HG02852 (cell line): ENCODE results near the gene MRPS17.
"Not testable (repeated sequence)": the region's sequence is repeated elsewhere in the genome, so short reads cannot be mapped to it uniquely, and the experiment has no call there.

Experiments
- ATAC-seq: cut with Tn5 transposase; IDR thresholded peaks from one replicate; pipeline ENCODE4 v1.9.1; 2021; ENCODE audit warnings: mild to moderate bottlenecking, moderate library complexity; ENCODE audit not compliant: unreplicated experiment

The MRPS17 gene

DNA sequence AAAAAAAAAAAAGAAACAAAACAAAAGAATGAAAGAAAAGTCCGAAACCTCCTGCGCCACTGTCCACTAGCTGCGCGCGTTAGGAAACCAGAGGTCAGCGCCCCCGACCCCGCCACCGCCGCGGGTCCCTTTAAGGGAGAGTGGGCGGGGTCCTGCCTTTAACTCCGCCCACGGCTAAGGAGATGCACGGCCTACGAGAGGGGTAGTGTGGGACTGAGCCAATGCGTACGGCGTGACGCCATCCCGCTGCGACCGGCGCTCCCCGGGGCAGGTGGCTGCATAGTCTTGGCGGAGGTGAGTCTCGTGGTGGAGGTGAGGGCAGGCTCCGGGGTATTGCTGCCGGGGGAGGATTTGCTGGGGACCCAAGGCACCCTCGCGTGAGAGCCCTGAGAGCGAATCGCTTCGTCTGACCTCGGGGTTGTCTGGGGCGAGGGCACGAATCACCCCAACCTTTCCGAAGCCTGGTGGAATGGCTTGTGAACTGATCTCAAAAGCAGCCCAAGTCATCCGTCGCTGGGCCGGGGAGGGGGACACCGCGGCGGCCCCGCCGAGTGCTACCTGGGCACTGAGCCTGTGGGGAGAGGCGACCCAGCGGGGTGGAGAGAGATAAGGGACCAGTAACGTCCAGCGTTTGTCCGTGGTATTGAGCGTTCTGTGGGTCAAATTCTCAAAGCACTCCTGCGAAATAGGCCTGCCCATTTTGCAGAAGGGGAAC, at the start of gene MRPS17:
Gene MRPS17, plus strand, starts transcription at position 241 of the 715 bp plus-strand sequence. CDS start 1,319 bp downstream, outside the sequence.
- peak; percentile 100 for ATAC-seq

DNA sequence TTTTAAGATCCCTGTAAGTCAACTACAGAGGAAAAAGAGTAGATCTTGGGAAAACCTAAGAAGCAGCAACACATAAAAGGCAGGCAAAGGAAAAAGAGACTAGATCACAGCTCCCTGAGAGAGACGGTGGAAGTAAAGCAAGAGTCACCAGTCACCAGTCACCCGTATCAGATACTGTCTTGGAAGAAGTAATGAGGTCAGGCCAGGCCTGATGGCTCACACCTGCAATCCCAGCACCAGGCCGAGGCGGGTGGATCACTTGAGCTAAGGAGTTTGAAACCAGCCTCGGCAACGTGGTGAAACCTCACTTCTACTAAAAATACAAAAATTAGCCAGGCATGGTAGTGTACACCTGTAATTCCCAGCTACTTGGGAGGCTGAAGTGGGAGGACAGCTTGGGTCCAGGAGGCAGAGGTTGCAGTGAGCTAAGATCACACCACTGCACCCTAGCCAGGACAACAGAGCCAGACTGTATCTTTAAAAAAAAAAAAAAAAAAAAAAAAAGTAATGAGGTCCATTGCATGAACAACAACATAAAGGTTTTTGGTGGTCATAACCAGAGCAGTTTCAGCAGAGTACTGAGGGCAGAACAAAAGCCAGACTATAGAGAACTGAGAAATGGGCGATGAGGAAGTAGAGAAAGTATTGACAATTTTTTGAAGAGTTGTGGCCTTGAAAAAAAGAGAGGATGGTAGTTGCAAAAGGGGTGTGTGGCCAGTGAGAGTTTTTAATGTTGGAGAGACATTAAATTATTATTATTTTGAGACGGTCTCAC, 47.5 kb upstream of the MRPS17 start:
- peak; percentile 93 for ATAC-seq

DNA sequence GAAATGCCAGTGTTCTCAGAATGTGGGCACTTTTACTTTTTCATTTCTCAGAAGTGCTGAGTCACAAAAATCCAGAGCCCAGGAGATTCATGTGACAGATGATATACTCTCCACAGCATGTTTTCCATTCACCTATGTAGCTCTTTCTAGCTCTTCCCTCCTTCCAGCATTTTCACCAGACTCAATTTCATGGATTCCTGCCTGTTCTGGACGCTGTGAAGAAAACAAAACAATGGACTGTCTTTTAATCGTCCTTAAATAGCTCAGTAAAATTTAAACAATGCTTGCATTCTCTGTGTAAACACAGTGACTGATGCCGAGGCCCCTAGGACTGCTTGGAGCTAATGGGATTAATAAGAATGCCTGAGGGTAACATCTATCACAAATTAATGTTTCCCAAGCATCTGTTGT, 38.9 kb upstream of the MRPS17 start:
- ATAC-seq = no peak

DNA sequence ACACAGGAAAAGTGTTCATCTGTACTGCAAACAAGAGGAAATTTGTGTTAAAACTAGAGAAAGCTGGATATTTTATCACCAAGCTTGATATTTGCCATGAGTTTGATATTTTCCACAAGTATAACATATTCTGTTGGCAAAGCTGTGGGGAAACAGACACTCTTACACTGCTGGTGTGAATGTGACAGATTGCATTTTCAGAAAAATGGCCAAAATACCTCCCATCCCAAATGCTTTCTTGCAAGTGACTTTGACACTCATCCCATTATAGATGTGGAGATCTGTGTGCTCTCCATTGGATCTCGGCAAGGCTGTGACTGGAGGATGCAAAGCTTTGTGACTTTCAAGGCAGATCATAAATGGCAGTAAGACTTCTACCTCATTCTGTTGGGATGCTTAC, 33.9 kb upstream of the MRPS17 start:
- ATAC-seq = no peak

DNA sequence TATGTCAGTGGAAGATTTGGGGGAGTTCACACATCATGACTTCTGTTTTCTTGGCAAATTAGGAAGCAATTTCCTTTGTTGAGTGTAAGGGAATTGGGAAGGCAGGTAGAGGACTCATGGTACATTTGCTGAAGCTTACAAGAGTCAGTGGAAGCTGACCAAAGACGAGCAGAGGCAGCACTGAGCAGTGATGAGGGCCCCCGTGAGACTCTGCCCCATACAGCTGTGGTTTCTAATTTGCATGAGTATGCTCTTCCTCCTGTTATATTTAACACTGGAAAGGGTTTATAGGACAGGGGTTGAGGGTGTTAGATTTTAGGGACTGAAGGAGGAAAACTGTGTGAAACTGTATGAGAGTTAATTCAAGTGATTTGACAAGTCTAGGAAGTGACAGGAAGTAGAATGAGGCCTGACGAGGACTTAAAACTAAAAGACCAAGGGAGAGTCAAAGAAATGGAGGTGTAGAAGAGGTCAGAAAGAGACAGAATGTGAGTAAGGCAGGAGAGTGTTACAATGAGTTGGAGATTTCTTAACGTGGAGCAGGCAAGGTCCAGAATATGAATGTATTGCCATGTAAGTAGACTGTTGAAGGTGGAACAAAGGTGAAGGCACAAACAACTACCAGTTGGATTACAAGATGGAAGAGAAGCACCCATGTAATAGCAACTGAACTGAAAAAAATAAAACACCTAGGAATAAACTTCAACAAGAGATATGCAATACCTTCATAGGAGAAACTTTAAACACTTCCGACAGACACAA, 23.5 kb upstream of the MRPS17 start:
- ATAC-seq = no peak

DNA sequence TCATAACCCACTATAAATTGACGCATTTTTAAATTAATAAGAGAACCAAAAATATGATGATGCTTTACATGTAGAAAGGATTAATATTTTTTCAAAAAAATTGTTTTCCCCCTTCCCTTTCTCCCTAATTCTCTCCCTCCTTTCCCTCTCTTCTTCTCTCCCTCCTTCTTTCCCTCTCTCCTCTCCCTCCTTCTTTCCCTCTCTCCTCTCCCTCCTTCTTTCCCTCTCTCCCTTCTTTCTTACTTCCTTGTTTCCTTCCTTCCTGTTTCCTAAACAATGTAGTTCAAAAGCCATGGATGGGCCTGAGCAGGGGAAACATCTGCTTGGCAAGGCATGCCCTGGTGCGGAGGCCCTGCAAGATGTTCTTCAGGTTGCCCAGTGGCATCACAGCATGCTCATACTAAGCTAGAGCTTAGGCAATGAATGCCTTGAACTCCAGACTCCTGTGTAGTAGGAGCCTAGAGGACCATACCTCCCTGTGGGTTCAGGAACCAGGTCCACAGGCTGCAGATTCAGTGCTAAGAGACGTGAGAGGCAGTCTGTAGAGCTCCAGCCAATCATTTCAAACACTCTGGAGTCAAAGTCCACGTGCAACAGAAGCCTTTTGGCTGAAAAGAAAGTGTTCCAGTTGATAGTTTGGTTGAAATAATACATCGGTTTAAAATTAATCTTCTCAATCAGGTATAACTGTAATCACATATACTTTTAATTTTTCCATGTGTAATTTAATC, 20.1 kb upstream of the MRPS17 start:
- ATAC-seq = no peak

DNA sequence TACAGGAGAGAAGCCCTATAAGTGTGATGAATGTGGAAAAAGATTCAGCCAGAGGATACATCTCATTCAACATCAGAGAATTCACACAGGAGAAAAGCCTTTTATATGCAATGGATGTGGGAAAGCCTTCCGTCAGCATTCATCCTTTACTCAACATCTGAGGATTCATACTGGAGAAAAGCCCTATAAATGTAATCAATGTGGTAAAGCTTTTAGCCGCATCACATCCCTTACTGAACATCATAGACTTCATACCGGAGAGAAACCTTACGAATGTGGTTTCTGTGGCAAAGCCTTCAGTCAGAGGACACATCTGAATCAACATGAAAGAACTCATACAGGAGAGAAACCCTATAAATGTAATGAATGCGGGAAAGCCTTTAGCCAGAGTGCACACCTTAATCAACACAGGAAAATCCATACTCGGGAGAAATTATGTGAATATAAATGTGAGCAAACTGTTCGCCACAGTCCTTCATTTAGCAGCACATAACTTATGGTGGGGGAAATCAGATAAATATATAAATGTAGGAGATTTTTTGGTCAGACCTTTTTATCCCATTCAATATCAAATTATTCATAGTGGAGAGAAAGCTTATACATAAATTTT, 12.1 kb upstream of the MRPS17 start:
- ATAC-seq = no peak

DNA sequence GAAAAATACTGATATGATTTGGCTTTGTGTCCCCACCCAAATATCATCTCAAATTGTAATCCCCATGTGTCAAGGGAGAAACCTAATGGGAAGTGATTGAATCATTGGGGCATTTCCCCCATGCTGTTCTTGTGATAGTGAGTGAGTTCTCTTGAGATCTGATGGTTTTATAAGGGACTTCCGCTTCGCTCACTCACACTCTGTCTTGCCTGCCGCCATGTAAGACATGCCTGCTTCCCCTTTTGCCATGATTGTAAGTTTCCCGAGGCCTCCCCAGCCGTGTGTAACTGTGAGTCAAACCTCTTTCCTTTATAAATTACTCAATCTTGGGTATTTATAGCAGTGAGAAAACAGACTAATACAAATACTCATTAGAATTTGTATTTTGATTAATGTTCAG, 5.1 kb upstream of the MRPS17 start:
- ATAC-seq = no peak

DNA sequence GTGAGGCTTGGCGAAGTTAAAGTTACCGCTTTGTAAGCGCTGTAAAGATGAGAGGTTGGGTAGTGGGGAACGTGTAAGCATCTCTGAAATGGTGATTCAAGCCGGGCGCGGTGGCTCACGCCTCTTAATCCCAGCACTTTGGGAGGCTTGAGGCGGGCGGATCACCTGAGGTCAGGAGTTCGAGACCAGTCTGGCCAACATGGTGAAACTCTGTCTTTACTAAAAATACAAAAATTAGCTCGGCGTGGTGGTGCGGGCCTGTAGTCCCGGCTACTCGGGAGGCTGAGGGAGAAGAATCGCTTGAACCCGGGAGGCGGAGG, 635 bp downstream of the MRPS17 start:
- ATAC-seq = not testable (repeated sequence)

DNA sequence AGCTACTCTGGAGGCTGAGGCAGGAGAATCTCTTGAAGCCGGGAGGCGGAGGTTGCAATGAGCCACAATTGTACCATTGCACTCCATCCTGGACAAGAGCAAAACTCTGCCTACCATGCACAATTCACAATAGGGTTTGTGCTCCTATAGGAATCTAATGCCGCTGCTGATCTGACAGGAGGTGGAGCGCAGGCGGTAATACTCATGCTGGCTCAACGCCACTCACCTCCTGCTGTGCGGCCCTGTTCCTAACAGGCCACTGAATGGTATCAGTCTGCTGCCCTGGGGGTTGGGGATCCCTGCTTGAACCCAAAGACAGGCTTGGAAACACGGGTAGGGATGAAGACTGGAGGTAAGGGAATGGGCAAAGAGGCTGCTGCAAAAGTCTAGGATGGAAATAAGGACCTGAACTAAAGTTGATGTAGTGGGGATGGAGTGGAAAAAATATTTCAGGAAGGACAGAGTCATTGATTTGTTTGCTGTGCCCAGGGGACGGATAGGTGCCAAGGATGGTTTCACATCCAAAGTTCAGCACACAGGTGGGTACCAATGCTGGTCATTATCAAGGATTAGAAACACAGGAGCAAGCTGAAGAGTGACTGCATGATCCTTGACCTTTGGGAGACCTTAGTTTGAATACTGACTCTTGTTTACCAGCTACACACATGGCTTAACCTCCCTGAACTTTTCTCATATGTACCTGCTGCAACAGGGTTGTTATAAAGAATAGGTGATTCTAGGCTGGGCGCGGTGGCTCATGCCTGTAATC, 2.2 kb downstream of the MRPS17 start:
- ATAC-seq = no peak

DNA sequence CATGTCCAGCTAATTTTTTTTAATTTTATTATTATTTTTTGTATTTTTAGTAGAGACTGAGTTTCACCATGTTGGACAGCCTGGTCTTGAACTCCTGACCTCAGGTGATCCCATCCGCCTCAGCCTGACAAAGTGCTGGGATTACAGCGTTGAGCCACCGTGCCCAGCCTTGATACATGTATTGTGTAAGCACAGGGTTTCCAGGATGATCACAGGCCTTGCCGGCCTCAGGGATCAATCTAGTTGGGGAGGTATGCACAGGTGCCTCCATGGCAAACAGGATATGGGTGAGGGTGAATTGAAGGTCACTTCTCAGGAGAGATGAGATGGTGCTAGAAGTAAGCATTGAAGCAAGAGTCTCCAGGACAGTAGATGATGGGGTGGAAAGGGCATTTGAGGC, 5.5 kb downstream of the MRPS17 start:
- no peak for ATAC-seq

DNA sequence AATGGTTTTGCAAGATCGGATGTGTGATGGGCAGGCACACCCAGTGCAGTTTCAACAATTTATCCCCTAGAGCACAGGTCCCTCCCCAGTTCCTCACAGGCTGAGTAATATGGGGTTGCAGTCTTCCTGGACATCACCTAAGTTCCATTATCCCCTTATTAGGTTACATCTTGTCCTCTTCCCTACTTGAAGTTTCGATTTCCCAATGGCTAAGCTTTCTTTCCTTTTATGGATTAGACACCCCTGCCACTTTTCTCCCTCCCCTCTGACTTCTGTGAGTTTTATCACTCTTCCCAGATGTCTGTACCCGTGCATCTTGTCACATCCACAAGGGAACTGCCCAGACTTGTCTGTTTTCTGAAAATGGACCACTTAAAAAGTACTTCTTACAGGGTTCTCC, 10.3 kb downstream of the MRPS17 start:
- no peak for ATAC-seq

DNA sequence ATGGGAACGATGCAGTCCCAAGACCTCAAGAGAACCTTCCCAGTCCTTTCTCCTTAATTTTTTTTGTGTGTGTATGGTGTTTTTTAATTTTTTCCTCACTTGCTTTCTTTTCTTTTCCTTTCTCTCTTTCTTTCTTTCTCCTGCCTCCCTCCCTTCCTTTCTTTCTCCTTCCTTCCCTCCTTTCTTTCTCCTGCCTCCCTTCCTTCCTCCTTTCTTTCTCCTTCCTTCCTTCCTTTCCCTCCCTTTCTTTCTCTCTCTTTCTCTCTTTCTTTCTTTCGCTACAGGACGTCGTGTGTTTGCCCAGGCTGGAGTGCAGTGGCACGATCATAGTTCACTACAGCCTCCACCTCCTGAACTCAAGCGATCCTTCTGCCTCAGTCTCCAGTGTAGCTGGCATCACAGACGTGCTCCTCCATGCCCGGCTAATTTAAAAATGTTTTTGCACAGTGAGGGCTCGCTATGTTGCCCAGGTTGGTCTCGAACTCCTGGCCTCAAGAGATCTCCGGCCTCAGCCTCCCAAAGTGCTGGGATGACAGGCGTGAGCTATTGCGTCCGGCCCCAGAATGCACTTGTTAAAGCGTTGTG, 12.0 kb downstream of the MRPS17 start:
- ATAC-seq = no peak

DNA sequence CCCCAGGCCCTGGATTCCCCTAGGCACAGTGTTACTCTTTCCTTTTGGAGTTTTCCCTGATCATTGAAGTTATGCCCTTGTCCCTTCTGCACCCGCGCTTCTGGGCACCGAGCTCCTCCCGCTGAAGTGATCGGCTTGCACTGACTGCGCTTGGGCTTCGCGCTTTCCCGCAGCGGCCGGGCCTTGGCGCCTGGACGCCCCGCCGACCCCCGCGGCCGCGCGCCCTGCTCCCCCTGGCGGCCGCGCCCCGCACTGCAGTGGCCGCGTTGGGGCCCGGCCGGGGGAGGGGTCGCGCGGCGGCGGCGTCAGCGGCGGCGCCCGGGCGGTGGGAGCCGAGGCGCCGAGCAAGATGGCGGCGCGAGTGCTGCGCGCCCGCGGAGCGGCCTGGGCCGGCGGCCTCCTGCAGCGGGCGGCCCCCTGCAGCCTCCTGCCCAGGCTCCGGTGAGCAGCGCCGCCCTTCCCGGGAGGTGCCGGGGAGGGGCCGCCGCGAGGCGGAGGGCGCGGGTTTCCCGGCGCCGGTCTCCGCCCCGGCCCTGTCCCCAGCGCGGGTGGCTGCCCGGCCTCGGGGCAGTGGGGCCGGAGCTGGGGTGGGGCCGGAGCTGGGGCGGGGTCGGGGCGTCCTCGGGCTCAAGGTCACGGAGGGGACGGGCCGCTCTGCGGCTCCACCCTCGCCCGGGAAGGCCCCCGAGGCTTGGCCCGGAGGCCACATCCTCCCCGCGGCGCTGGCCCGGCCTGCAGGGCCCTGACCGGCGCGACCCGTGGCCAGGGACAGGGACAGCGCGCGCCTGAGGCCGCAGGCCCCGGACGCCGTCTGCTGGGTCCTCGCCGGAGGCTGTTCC, 12.8 kb downstream of the MRPS17 start, which contains the start of gene NIPSNAP2:
Gene NIPSNAP2, plus strand, starts transcription at position 325 of the 839 bp plus-strand sequence. Its CDS starts 25 bp downstream, at position 350.
- peak; percentile 82 for ATAC-seq

DNA sequence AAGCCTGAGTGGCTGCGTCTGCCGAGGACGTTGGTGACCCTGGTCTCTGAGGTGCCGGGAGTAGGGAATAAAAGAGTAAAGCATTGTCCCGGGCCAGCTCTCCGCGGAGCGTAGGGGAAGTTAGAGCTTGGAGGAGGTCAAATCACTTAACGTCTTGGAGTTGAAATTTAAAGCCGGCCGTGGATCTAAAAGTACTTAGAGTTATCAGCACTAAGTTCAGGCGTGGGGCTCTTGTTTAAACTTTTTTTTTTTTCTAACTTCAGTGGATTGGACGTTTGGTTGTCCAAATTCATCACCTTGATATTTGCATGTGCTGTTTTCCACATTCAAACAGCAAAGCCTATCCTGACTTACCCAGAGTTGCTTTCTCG, 13.4 kb downstream of the MRPS17 start:
- ATAC-seq = no peak

DNA sequence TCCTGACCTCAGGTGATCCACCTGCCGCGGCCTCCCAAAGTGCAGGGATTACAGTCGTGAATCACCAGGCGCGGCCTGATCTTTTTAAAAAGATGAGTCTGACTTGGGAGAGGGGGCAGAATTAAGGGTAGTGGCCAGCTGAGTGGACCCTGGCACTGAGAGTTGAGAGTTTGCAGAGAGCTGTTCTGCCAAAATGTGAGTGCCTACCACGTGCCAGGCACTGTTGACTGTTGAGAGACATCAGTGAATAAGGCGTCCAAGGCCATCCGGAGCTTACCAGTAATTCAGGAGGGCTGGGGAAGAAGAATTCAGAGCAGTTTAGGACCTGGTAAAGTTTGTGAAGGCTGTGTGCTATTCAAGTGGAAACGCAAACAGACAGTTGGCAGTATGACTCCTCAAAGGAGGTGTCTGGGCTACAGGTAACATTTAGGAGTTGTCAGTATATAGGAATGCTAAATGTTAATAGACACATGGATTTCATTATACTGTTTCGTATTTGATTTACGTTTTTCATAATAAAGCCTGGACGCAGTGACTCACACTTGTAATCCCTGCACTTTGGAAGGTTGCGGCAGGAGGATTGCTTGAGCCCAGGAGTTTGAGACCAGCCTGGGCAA, 14.2 kb downstream of the MRPS17 start:
- ATAC-seq = no peak

DNA sequence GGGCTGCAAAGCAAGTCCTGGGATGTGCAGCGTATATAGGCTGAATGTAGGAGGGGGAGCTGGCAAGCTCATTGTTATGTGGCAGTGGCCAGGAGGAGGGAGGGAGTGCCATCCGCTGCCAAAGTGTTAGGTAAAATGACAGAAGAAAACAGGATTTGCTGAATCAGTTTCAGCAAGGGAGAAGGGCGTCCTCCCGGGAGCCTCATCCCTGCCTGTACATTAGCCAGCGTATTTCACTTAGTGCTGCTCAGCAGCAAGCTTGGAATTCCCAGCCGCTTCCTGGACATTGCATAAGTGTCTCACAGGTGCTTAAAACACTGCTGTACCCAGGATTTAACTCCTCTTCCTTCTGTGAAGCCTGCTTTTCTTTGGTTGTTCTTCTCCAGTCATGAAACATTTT, 15.2 kb downstream of the MRPS17 start:
- ATAC-seq = no peak

DNA sequence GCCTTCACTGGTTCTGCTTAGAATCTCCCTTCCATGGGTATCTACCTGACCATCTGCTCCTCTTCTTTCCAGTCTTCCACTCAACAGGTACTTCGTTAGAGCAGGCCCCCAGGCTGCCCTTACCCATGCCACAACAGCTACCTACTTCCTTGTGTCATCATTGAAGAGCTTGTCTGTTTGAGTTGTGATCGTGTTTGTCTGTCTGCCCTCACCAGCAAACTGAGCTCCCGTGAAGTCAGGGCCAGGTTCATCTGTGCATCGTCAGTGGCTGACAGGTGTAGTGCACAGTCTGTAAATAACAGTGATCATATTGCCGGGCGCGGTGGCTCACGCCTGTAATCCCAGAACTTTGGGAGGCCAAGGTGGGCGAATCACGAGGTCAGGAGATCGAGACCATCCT, 17.7 kb downstream of the MRPS17 start:
- no peak for ATAC-seq
